Ovary (tissue), 9 donors: ENCODE data around the gene KIF18A. TPM values are rescaled to one million over a fixed set of nuclear protein-coding genes. Genes with fewer than 3 reads are reported as not detected.

Experiments used
- DNase-seq, 5 donors: peaks; one replicate each; pipeline ENCODE4 v3.0.0-alpha.2; 2019 to 2020
- H3K27ac ChIP-seq, 2 donors: fragments of 200-600 bp; one replicate each; pipeline versions ENCODE4 v1.5.1 to v1.8.0; 2019 to 2022
- H3K27me3 ChIP-seq: fragments of 200-600 bp; one replicate; pipeline ENCODE4 v1.8.0; 2022
- H3K36me3 ChIP-seq: fragments of 200-600 bp; sonication (generic); one replicate; pipeline ENCODE4 v1.5.1; 2019
- H3K4me1 ChIP-seq: one replicate; pipeline ENCODE4 v1.8.1; 2013; ENCODE audit warnings: mild to moderate bottlenecking, moderate library complexity; ENCODE audit not compliant: insufficient read depth
- H3K4me3 ChIP-seq: fragments of 200-600 bp; sonication (generic); one replicate; pipeline ENCODE4 v1.5.1; 2017
- H3K9me3 ChIP-seq, 2 donors: fragments of 200-600 bp in 1 of 2; sonication (generic) in 1 of 2; one replicate each; pipeline versions ENCODE4 v1.5.1 to v1.8.1; 2013 to 2019; ENCODE audit warnings: mild to moderate bottlenecking in 1 of 2, moderate library complexity in 1 of 2
- EP300 ChIP-seq: sonication (generic); formaldehyde crosslinking; IDR thresholded peaks from one replicate; pipeline ENCODE4 v1.6.1; 2017; ENCODE audit warnings: antibody characterized with exemption
- POLR2A ChIP-seq: fragments of 450-650 bp; IDR thresholded peaks from one replicate; pipeline ENCODE4 v1.6.1; 2017; ENCODE audit warnings: antibody characterized with exemption, mild to moderate bottlenecking, moderate library complexity
- WGBS, 3 donors: extraction: QIAGEN DNeasy Blood & Tissue Kit in 1 of 3; methylation state at CpG; one replicate each; pipeline versions ENCODE4 v1.1.5 to v1.1.7; 2013 to 2017; 5-methylcytosine and 5-hydroxymethylcytosine counted together
- intact Hi-C, 4 donors: fragments of 100-400 bp; cut with DNase I; formaldehyde crosslinking; loops; one replicate each; pipeline versions ENCODE4 v1.11.0 to v1.15.1; 2022 to 2023
- polyA plus RNA-seq, 2 donors: library from polyadenylated mRNA; stranded (reverse); fragments of 200-250 nt in 1 of 2; fragments of 350-450 nt in 1 of 2; fragmentation: Illumina TruSeq in 1 of 2; extraction: RNeasy Lipid Tissue Mini Kit (QIAGEN cat#74804) in 1 of 2; gene quantifications; one replicate each; pipeline ENCODE4 v1.2.3, GENCODE V29; 2013 to 2014
- total RNA-seq, 7 donors: library from RNA; depleted of rRNA in 2 of 7; stranded (reverse); fragments of >200 nt in 2 of 7; fragmentation: NEBNext Ultra II Directional in 3 of 7; extraction: Animal tissue kit (Norgen Biotek cat#: 25700) in 3 of 7; gene quantifications; one replicate each; pipeline versions ENCODE4 v1.1.0 to v1.2.4, GENCODE V29; 2016 to 2023
- TF ChIP-seq, protein P1 (sequence below), 3 donors: fragments of 450-650 bp in 2 of 3; fragments of 200-600 bp in 1 of 3; IDR thresholded peaks; one replicate each; pipeline versions ENCODE4 v1.5.1 to v1.8.0; 2016 to 2022; ENCODE audit warnings: antibody characterized with exemption in 3 of 3, mild to moderate bottlenecking in 1 of 3
- donor health status: DM: no; HTN: no; CAD: no; lungs with moderate emphysema.
- donor health status: DM: no; HTN: no; CAD: no.
- donor health status: Bipolar disorder and iron deficiency.
- donor health status: DM: yes; HTN: yes; CAD: no.
- donor health status: DM: no; HTN: no; CAD: no.
- donor health status: DM: yes; HTN: yes; CAD: no.

KIF18A gene
- total and polyA plus RNA-seq, 9 donors = 0.28 to 0.72 (median 0.36) TPM; not detected in 1

DNA sequence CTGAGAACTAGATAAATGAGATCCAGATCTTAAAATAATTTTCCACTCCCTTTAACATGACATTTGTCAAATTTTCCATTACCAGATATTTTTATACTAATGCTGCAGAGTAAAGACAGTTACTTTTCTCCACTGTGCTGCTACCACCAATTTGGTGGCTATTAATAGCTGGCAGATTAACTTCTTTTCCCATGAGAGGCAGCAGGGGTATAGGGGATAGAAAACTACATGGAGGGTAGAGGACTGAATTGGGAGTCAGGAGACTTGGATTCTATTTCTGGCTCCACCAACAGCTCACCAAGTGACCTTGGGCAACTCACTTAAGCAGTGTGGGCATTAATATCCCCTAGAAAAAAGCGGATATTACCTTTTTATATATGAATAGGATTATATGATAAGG is 69.2 kb downstream of the KIF18A start:
- Histone ChIP-seq H3K36me3 (no peaks in the 10 kb centered on the region), H3K27ac (no peak overlapping the region), H3K4me1 (no peaks in the 10 kb centered on the region), H3K27me3 (no peaks in the 10 kb centered on the region), H3K9me3 (no peaks in the 10 kb centered on the region), H3K4me3 (no peak overlapping the region)
- 89 to 96% (median 91%) methylated on average over 1 of the region's 1 CpG for WGBS, 3 donors
- intact Hi-C loops = no loop called here
- TF ChIP-seq POLR2A (no peak), EP300 (no peak)
- TF ChIP-seq, protein P1, sequence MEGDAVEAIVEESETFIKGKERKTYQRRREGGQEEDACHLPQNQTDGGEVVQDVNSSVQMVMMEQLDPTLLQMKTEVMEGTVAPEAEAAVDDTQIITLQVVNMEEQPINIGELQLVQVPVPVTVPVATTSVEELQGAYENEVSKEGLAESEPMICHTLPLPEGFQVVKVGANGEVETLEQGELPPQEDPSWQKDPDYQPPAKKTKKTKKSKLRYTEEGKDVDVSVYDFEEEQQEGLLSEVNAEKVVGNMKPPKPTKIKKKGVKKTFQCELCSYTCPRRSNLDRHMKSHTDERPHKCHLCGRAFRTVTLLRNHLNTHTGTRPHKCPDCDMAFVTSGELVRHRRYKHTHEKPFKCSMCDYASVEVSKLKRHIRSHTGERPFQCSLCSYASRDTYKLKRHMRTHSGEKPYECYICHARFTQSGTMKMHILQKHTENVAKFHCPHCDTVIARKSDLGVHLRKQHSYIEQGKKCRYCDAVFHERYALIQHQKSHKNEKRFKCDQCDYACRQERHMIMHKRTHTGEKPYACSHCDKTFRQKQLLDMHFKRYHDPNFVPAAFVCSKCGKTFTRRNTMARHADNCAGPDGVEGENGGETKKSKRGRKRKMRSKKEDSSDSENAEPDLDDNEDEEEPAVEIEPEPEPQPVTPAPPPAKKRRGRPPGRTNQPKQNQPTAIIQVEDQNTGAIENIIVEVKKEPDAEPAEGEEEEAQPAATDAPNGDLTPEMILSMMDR (IDR thresholded peaks at IDR 0.05) = no peak
- no peak for DNase-seq

DNA sequence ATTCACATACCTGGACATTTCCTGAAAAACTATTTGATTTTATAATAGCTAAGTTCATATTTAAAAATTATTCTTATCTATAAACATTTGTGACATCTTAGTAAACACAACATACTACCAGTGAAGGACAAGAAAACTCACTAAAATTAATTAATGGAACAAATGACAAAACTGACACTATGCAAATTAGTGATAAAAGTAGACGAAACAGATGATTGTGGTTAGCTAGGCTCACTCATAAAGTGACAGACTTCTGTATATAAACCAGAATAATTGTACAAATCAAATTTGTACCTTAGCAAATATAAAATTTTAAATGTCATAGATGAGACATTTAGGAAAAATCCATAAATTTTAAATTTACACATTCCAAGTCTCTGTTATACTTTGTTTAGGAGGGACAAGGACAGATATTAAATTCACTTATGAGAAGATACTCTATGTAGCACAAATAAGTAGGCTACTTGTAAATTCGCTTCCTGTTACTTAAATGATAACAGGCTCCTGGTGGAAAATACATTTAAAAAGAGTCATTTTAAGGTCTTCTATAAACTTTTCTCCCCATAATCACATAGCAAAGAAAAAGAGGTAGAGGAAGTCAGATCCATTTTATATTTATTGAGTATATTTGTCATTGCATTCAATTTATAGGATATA is 81.2 kb downstream of the KIF18A start:
- no peaks in the 10 kb centered on the region for H3K4me1 ChIP-seq
- no peak overlapping the region for H3K27ac ChIP-seq
- DNase-seq = no peak
- H3K36me3 ChIP-seq = no peaks in the 10 kb centered on the region
- no peak overlapping the region for H3K4me3 ChIP-seq
- intact Hi-C loops = no loop called here
- H3K27me3 ChIP-seq = no peaks in the 10 kb centered on the region
- TF ChIP-seq, protein P1 (IDR thresholded peaks at IDR 0.05) = no peak
- TF ChIP-seq POLR2A (no peak), EP300 (no peak)
- WGBS, 3 donors = 86 to 89% (median 89%) methylated on average over 2 of the region's 2 CpGs
- no peaks in the 10 kb centered on the region for H3K9me3 ChIP-seq

DNA sequence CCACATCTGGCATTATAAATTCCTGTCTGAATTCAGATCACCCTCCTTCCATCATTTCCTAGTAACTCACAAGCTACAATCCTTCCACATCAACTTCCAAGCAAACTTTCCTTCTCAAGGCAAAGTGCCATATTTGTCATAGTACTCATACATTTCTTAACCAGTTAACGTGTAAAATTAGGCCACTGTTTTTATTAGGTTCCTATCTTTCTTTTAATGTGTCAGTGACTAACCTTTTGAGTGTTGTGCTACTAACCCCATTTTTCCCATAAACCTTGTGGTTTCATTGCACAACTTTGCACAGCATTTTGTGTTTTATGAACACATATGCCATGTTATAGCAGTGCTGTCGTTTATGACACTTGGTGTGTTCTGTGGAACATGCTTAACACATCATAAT is 90.1 kb downstream of the KIF18A start:
- Histone ChIP-seq H3K27ac (no peak overlapping the region), H3K36me3 (no peaks in the 10 kb centered on the region), H3K4me3 (no peak overlapping the region), H3K4me1 (no peaks in the 10 kb centered on the region), H3K9me3 (no peaks in the 10 kb centered on the region), H3K27me3 (no peaks in the 10 kb centered on the region)
- no peak for TF ChIP-seq POLR2A
- TF ChIP-seq EP300 = no peak
- TF ChIP-seq, protein P1 (IDR thresholded peaks at IDR 0.05) = no peak
- 87 to 93% (median 92%) methylated on average over 2 of the region's 2 CpGs for WGBS, 3 donors
- DNase-seq = no peak
- intact Hi-C loops = no loop called here

DNA sequence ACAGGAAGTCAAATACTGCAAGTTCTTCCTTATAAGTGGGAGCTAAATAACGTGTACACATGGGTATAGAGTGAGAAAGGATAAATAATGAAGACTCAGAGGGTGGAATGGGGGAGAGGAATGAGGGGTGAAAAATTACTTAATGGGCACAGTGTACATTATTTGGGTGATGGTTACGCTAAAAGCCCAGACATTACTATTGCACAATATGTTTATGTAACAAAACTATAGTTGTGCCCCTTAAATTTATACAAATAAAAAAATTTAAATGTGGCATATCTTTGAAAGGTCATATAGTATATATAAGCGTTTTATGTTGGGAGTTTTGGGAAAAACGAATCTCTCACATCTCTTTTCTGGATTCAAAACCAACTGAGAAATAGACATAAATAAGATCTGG is 96.1 kb downstream of the KIF18A start:
- no peaks in the 10 kb centered on the region for H3K9me3 ChIP-seq
- H3K4me1 ChIP-seq = no peaks in the 10 kb centered on the region
- H3K27ac ChIP-seq = no peak overlapping the region
- intact Hi-C loops = no loop called here
- no peak for TF ChIP-seq POLR2A
- TF ChIP-seq, protein P1 (IDR thresholded peaks at IDR 0.05) = no peak
- no peak for TF ChIP-seq EP300
- no peaks in the 10 kb centered on the region for H3K27me3 ChIP-seq
- no peak overlapping the region for H3K4me3 ChIP-seq
- 86 to 92% (median 88%) methylated on average over 4 of the region's 4 CpGs for WGBS, 3 donors
- no peak for DNase-seq
- no peaks in the 10 kb centered on the region for H3K36me3 ChIP-seq
